LNCaP clone FGC (cell line): ENCODE data around the gene HTN3.

Experiments used
- DNase-seq: peaks from one replicate; pipeline ENCODE4 v3.0.0-alpha.2; 2011; ENCODE audit warnings: low read depth
- H3K4me3 ChIP-seq: 2 replicates; pipeline ENCODE4 v1.5.1; 2011; ENCODE audit warnings: mild to moderate bottlenecking, low read depth, low read length, control low read depth
- CTCF ChIP-seq: IDR thresholded peaks from 2 replicates; pipeline ENCODE4 v1.5.1; 2012; ENCODE audit warnings: mild to moderate bottlenecking; ENCODE audit not compliant: control insufficient read depth, insufficient read depth; ENCODE audit errors: extremely low read depth

Gene HTN3

DNA sequence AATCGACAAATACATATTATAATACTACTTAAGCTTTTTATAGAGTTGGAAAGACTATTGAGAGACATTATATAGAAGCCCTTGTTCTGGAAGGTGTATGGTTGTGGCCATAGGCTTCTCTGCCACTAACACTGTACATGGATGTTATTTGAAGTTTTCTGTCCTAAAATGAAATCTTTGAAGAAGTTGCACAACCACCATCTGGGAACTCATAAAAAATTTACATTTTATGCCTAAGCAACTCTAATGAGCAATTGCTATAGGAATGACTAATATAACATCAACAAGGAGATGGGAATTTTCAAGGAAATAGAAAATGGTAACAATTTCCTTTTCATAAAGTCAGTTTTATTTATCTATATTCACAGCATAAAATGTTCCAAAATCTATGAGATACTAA is 29.4 kb downstream of the HTN3 start:
- no peak overlapping the region for H3K4me3 ChIP-seq
- TF ChIP-seq CTCF = no peak
- DNase-seq = no peak

DNA sequence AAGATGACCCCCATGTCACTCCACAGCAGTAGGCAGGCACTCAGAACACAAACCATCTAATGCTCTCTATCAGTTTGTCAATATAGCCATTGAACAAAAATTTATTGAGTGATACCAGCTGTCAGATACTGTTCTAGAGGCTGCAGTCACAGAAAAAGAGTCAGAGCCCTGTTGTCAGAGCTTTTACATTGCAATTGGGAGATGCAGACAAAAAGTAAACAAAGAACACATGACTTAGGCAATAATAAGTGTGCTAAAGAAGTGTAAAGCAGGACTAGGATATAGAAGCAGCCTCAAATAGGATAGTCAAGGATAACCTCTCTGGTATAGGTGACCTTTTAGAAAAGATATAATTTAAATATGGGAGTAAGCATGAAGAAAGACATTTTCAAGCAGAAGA is 30.9 kb downstream of the HTN3 start:
- no peak overlapping the region for H3K4me3 ChIP-seq
- no peak for DNase-seq
- no peak for TF ChIP-seq CTCF

DNA sequence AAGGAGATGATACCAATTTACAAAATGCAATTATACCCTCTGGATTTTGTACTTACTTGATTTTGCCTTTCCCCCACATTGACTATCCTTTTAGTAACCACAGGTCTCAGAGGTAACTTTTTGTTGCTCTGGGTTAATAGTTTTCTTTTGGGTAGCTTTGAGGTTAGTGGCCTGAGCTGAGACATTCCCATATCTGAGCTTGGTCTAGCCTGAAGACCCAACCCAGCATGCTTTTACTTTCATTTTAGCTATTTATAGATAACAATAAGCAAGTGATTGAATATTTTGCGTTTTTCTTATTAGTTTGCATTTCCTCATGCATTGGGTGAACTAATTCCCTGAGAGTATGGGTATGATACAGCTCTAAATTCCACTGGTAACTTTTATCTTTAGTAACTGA is 33.7 kb downstream of the HTN3 start:
- H3K4me3 ChIP-seq = no peak overlapping the region
- TF ChIP-seq CTCF = no peak
- no peak for DNase-seq

DNA sequence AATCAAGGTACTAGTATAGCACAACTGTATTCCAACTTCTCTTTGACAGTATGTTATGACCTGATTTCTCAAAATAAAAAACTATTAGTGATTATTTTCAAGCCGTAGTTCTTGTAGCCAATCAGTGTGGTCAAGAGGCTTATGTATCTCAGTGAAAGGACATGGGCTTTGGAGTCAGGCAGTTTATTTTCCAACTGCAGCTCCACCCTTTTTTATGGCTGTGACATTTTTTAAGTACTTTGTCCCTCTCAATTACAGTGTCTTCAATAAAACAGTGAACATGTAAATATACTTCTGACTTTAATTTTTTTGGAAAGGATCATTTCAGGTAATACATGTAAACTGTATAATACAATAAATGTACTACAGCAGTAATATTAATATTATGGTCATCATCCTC is 51.9 kb downstream of the HTN3 start:
- H3K4me3 ChIP-seq = no peak overlapping the region
- no peak for DNase-seq
- TF ChIP-seq CTCF = no peak
